Ishikawa (cell line): Measurements from ENCODE around the gene RASSF6.
A peak's percentile ranks its signal among the peaks of the same experiment; 100 is the strongest.

Experiments used
- EGR1 ChIP-seq: IDR thresholded peaks from 2 replicates; pipeline ENCODE4 v1.6.1; 2012
- EP300 ChIP-seq: IDR thresholded peaks from 2 replicates; pipeline ENCODE4 v1.6.1; 2012; ENCODE audit warnings: borderline replicate concordance
- MAX ChIP-seq: IDR thresholded peaks from 2 replicates; pipeline ENCODE4 v1.6.1; 2012
- NFIC ChIP-seq: IDR thresholded peaks from 2 replicates; pipeline ENCODE4 v1.6.1; 2012
- ZBTB7A ChIP-seq: IDR thresholded peaks from 2 replicates; pipeline ENCODE4 v1.6.1; 2012; ENCODE audit warnings: low read depth

DNA sequence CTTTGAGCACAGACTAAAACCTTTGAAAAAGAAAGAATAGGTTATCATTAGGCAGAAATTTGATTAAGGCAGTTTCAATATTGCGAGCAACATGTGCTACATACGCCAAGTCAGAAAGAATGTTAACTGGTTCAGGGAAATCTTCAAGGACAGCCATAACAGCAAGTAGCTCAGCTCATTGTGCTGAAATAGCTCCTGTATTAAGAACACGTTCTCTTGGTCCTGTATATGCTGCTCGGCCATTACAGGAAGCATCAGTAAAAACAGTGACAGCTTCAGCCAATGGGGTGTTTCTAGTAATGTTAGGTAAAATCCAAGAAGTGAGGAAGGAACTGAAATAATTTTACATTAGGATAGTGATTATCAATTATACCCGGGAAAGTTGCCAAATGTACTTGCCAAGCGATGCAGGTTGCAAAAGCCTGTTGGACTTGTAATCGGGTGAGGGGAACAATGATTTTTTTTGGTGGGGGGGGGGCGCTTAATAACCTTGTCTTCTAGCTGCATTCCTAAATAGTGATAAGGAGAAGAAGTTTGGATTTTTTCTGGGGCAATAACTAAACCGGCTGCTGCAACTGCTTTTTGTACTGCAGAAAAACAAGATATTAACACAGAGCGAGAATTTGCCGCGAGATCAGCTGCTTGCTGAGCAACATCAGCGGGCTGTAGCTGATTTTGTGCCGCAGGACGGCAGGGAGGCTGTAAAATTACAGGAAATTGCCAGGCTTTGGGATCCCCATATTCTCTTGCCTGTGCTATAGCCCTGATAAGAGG lies 49.4 kb upstream of the RASSF6 start:
- TF ChIP-seq ZBTB7A (no peak), EP300 (no peak), EGR1 (no peak), NFIC (peak; percentile 44; the same call in 1 of the 2 replicates), MAX (no peak)
